Keratinocyte (primary cell): ENCODE measurements around the gene LACTB. TPM values are rescaled to one million over a fixed set of nuclear protein-coding genes. Genes with fewer than 3 reads are reported as not detected.

Source experiments
- DNase-seq: peaks from one replicate; pipeline ENCODE4 v3.0.0-alpha.2; 2011; ENCODE audit warnings: low read depth, missing footprints, low spot score
- FAIRE-seq: peaks from 2 replicates; lab custom pipeline; 2011; peaks lifted over from hg19 to GRCh38; lab: Jason Lieb, UNC
- H2AFZ ChIP-seq: 2 replicates; pipeline ENCODE4 v1.6.0; 2012; ENCODE audit warnings: low read length, control low read depth, inconsistent platforms; ENCODE audit not compliant: control insufficient read depth
- H3K27ac ChIP-seq: 2 replicates; pipeline ENCODE4 v1.5.1; 2011; ENCODE audit warnings: low read length; ENCODE audit not compliant: control insufficient read depth, insufficient read depth
- H3K27me3 ChIP-seq: 3 replicates; pipeline ENCODE4 v1.6.0; 2011; ENCODE audit warnings: low read length; ENCODE audit not compliant: control insufficient read depth, insufficient read depth; ENCODE audit errors: extremely low read depth
- H3K36me3 ChIP-seq, 2 experiments: 2 replicates in 1 of 2; 3 replicates in 1 of 2; pipeline ENCODE4 v1.5.1; 2011; ENCODE audit warnings: low read length in 2 of 2, mild to moderate bottlenecking in 1 of 2; ENCODE audit not compliant: control insufficient read depth in 2 of 2, insufficient read depth in 2 of 2; ENCODE audit errors: extremely low read depth in 1 of 2
- H3K4me1 ChIP-seq: 3 replicates; pipeline ENCODE4 v1.5.1; 2011; ENCODE audit warnings: low read length; ENCODE audit not compliant: control insufficient read depth, insufficient read depth; ENCODE audit errors: extremely low read depth
- H3K4me2 ChIP-seq: 3 replicates; pipeline ENCODE4 v1.6.0; 2011; ENCODE audit warnings: low read depth, low read length; ENCODE audit not compliant: control insufficient read depth, insufficient read depth; ENCODE audit errors: extremely low read depth
- H3K4me3 ChIP-seq, 3 experiments: fragments of 200-600 bp in 1 of 3; sonication (generic) in 1 of 3; 2 replicates in 2 of 3; 3 replicates in 1 of 3; pipeline ENCODE4 v1.5.1; 2011 to 2016; ENCODE audit warnings: low read length in 3 of 3, mild to moderate bottlenecking in 3 of 3, control low read depth in 2 of 3, inconsistent platforms in 1 of 3, low read depth in 1 of 3, mixed read lengths in 1 of 3, mixed run types in 1 of 3, moderate library complexity in 1 of 3; ENCODE audit not compliant: control insufficient read depth in 2 of 3, insufficient read depth in 2 of 3; ENCODE audit errors: extremely low read depth in 1 of 3
- H3K79me2 ChIP-seq: 2 replicates; pipeline ENCODE4 v1.6.0; 2012; ENCODE audit warnings: low read length; ENCODE audit not compliant: control insufficient read depth, insufficient read depth
- H3K9ac ChIP-seq: 3 replicates; pipeline ENCODE4 v1.6.0; 2011; ENCODE audit warnings: low read length; ENCODE audit not compliant: control insufficient read depth, insufficient read depth; ENCODE audit errors: extremely low read depth
- H3K9me1 ChIP-seq: 3 replicates; pipeline ENCODE4 v1.6.0; 2011; ENCODE audit warnings: low read length; ENCODE audit not compliant: control insufficient read depth, insufficient read depth; ENCODE audit errors: extremely low read depth
- H3K9me3 ChIP-seq: 2 replicates; pipeline ENCODE4 v1.5.1; 2012; ENCODE audit warnings: low read depth, low read length; ENCODE audit not compliant: control insufficient read depth
- H4K20me1 ChIP-seq: 3 replicates; pipeline ENCODE4 v1.6.0; 2011; ENCODE audit warnings: low read length; ENCODE audit not compliant: control insufficient read depth, insufficient read depth; ENCODE audit errors: extremely low read depth
- CTCF ChIP-seq, 3 experiments: IDR thresholded peaks in 1 of 3; conservative IDR thresholded peaks in 1 of 3; optimal IDR thresholded peaks in 1 of 3; 2 replicates in 2 of 3; 3 replicates in 1 of 3; pipeline versions ENCODE3 to v1.5.1; 2011; ENCODE audit warnings: low read length in 3 of 3, mild to moderate bottlenecking in 3 of 3, moderate library complexity in 2 of 3, control low read depth in 1 of 3, inconsistent platforms in 1 of 3; ENCODE audit not compliant: insufficient read depth in 2 of 3; ENCODE audit errors: extremely low read depth in 1 of 3
- EZH2 ChIP-seq: IDR thresholded peaks from one replicate; pipeline ENCODE4 v1.6.1; 2012; ENCODE audit warnings: inconsistent platforms, mild to moderate bottlenecking, low read length, moderate library complexity
- dilution Hi-C: fragments of 300-500 bp; cut with MboI; formaldehyde crosslinking; loops from one replicate; pipeline ENCODE4 v1.7.0; 2020; ENCODE audit warnings: low sequenced_read_pairs; ENCODE audit not compliant: extremely low pct_ligation_motif_present
- polyA plus RNA-seq, 5 experiments: library from polyadenylated mRNA; depleted of rRNA in 3 of 5; stranded (reverse) in 3 of 5; stranded (forward) in 1 of 5; unstranded in 1 of 5; fragments of >200 nt; gene quantifications; 1 replicate in 1 of 5; 2 replicates in 3 of 5; 3 replicates in 1 of 5; pipeline versions ENCODE4 v1.2.1 to v1.2.3, GENCODE V29; 2011 to 2012; ENCODE audit warnings: missing spikeins in 2 of 5, low read depth in 1 of 5, low replicate concordance in 1 of 5

The LACTB gene
- polyA plus RNA-seq, 1 donor (not counting 4 experiments of a cell fraction or from before 2014, with no cell fraction given) = 27.4 TPM

- no peaks in the 10 kb centered on the region for H3K79me2 ChIP-seq
- no peak overlapping the region for H3K4me2 ChIP-seq
- no peaks in the 10 kb centered on the region for H3K4me1 ChIP-seq
- no peaks in the 10 kb centered on the region for H3K27me3 ChIP-seq
- no peak for DNase-seq
- H3K9ac ChIP-seq = no peak overlapping the region
- no peak for FAIRE-seq
- no peaks in the 10 kb centered on the region for H3K36me3 ChIP-seq
- H3K4me3 ChIP-seq = no peak overlapping the region
- dilution Hi-C loops = no loop called here
- no peak overlapping the region for H2AFZ ChIP-seq
- no peaks in the 10 kb centered on the region for H3K9me3 ChIP-seq
- no peaks in the 10 kb centered on the region for H3K9me1 ChIP-seq
- H4K20me1 ChIP-seq = no peaks in the 10 kb centered on the region
- H3K27ac ChIP-seq = no peak overlapping the region
- TF ChIP-seq CTCF (optimal IDR thresholded peaks at IDR 0.05 in 1 of 3, IDR thresholded peaks at IDR 0.05 in 1 of 3, conservative IDR thresholded peaks at IDR 0.05 in 1 of 3; ENCODE audit: extremely low read depth in 1 of 3, insufficient read depth in 2 of 3, low read length in 3 of 3) = no peak
- TF ChIP-seq EZH2 = no peak
These were observed 10.2 kb upstream of the LACTB start for GRCh38 chr15:63111481-63111880.

GRCh38 chr15:63112871-63113270, 8.8 kb upstream of the LACTB start:
- Histone ChIP-seq H3K9me1 (no peaks in the 10 kb centered on the region), H3K36me3 (no peaks in the 10 kb centered on the region), H3K27ac (no peak overlapping the region), H3K9me3 (no peaks in the 10 kb centered on the region), H3K4me2 (no peak overlapping the region), H2AFZ (no peak overlapping the region), H3K4me1 (no peaks in the 10 kb centered on the region), H3K9ac (no peak overlapping the region), H3K4me3 (no peak overlapping the region), H4K20me1 (no peaks in the 10 kb centered on the region), H3K79me2 (no peaks in the 10 kb centered on the region), H3K27me3 (no peaks in the 10 kb centered on the region)
- no peak for FAIRE-seq
- dilution Hi-C loops = no loop called here
- TF ChIP-seq EZH2 (no peak), CTCF (optimal IDR thresholded peaks at IDR 0.05 in 1 of 3, IDR thresholded peaks at IDR 0.05 in 1 of 3, conservative IDR thresholded peaks at IDR 0.05 in 1 of 3; ENCODE audit: extremely low read depth in 1 of 3, insufficient read depth in 2 of 3, low read length in 3 of 3) (no peak)
- DNase-seq = no peak
